Parathyroid adenoma (tissue), 2 donors: ENCODE results near the gene FBP1.

ENCODE experiments used
- H2AFZ ChIP-seq: fragments of 300-600 bp; sonication (generic); one replicate; pipeline ENCODE4 v1.7.0; 2017; ENCODE audit warnings: antibody characterized with exemption, mild to moderate bottlenecking
- H3K27ac ChIP-seq: fragments of 300-600 bp; sonication (generic); one replicate; pipeline ENCODE4 v1.7.0; 2017
- H3K27me3 ChIP-seq: fragments of 300-600 bp; sonication (generic); one replicate; pipeline ENCODE4 v1.7.0; 2017; ENCODE audit warnings: low read length; ENCODE audit not compliant: control insufficient read depth, insufficient read depth
- H3K36me3 ChIP-seq: fragments of 300-600 bp; sonication (generic); one replicate; pipeline ENCODE4 v1.7.0; 2017; ENCODE audit warnings: low read length; ENCODE audit not compliant: control insufficient read depth, insufficient read depth
- H3K4me1 ChIP-seq: fragments of 300-600 bp; sonication (generic); one replicate; pipeline ENCODE4 v1.7.0; 2017; ENCODE audit warnings: control low read depth
- H3K4me2 ChIP-seq: fragments of 300-600 bp; sonication (generic); one replicate; pipeline ENCODE4 v1.7.0; 2017; ENCODE audit warnings: low read length
- H3K4me3 ChIP-seq: fragments of 300-600 bp; sonication (generic); one replicate; pipeline ENCODE4 v1.7.0; 2017; ENCODE audit warnings: low read depth, low read length
- H3K79me2 ChIP-seq: fragments of 300-600 bp; sonication (generic); one replicate; pipeline ENCODE4 v1.7.0; 2017; ENCODE audit warnings: control low read depth
- H3K9ac ChIP-seq: fragments of 300-600 bp; sonication (generic); one replicate; pipeline ENCODE4 v1.7.0; 2017; ENCODE audit warnings: mild to moderate bottlenecking
- H3K9me3 ChIP-seq: fragments of 300-600 bp; sonication (generic); one replicate; pipeline ENCODE4 v1.7.0; 2017; ENCODE audit warnings: low read length; ENCODE audit not compliant: control insufficient read depth
- TF ChIP-seq, protein P1 (sequence below): fragments of 300-600 bp; sonication (generic); IDR thresholded peaks from one replicate; pipeline ENCODE4 v1.7.0; 2017; ENCODE audit warnings: antibody characterized with exemption, mild to moderate bottlenecking
- donor health status: primary hyperparathyroidism.

The FBP1 gene

DNA sequence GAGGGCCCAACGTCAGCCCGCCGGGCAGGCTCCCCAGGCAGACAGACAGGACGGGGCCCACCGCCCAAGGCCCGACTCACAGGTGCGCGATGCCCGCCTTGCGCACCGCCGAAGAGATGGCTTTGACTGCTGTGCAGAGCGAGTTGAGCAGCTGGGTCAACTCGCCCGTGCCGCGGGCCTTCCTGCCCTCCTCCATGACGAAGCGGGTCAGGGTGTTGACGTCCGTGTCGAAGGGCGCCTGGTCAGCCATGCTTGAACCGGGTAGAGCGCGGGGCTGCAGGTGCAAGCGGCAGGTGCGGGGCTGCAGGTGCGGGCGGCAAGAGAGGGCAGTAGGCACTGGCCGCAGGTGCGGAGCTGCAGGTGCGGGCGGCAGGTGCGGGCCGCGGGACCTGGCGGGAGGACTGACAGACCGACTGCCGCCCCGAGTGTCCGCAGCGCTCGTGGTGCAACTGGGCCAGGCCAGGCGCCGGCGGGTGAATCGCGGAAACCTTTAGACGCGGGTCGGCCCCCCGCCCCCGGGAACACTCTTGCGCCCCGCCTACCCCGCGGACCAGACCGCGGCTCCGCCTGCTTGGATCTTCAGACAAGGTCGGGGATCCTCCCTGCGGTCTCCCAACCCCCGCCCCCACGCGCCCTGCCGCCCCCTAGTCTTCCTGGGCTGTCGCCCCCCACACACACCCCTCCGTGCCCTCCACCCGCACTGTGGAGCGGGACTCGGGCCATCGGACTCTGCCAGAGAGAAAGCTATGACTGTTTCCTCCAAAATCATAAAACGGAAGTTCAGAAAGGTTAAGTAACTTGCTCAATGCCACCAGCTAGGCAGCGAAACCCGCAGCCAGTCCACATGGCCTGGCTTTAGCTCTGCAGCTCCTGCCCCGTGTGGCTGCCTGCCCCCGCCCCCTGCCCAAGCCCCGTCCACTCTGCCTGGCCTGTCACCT lies at the start of gene FBP1:
Gene FBP1 (minus strand): TSS at position 458 of the 938 bp plus-strand sequence. CDS start 208 bp downstream, at position 250.
- H3K27me3 ChIP-seq, result no peaks in the 10 kb centered on the region
- peaks cover 6% of the 10 kb centered on the region for H3K4me1 ChIP-seq
- peak within 1 kb of the TSS; percentile 74 for H3K4me2 ChIP-seq
- H3K79me2 ChIP-seq, result peaks cover 3% of the 10 kb centered on the region
- H3K27ac ChIP-seq, result peak within 1 kb of the TSS; percentile 86
- peak within 1 kb of the TSS; percentile 74 for H2AFZ ChIP-seq
- TF ChIP-seq, protein P1, sequence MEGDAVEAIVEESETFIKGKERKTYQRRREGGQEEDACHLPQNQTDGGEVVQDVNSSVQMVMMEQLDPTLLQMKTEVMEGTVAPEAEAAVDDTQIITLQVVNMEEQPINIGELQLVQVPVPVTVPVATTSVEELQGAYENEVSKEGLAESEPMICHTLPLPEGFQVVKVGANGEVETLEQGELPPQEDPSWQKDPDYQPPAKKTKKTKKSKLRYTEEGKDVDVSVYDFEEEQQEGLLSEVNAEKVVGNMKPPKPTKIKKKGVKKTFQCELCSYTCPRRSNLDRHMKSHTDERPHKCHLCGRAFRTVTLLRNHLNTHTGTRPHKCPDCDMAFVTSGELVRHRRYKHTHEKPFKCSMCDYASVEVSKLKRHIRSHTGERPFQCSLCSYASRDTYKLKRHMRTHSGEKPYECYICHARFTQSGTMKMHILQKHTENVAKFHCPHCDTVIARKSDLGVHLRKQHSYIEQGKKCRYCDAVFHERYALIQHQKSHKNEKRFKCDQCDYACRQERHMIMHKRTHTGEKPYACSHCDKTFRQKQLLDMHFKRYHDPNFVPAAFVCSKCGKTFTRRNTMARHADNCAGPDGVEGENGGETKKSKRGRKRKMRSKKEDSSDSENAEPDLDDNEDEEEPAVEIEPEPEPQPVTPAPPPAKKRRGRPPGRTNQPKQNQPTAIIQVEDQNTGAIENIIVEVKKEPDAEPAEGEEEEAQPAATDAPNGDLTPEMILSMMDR, result no peak
- H3K9ac ChIP-seq, result no peak within 1 kb of the TSS
- no peaks in the 10 kb centered on the region for H3K36me3 ChIP-seq
- H3K4me3 ChIP-seq, result peak within 1 kb of the TSS; percentile 60
- no peaks in the 10 kb centered on the region for H3K9me3 ChIP-seq

DNA sequence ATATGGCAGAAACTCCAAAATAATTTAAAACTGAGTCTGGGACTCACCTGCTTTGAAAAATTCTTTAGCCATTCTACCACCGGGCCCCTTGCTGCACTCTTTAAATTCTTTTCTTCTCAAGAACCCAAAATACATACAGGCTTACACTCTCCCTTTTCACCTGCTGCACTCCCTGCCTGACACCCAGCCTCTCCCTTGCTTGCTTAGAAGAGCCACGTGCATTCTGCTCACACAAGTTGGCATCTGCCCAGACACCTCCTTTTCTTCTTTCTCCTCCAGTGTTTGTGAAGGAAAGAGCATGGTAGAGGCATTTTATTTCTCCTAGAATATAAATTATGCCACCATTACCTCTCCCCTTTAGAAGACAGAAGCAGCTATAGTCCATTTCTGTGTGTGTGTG lies 48.1 kb upstream of the FBP1 start:
- TF ChIP-seq, protein P1, result no peak
- H3K4me3 ChIP-seq, result no peak overlapping the region

DNA sequence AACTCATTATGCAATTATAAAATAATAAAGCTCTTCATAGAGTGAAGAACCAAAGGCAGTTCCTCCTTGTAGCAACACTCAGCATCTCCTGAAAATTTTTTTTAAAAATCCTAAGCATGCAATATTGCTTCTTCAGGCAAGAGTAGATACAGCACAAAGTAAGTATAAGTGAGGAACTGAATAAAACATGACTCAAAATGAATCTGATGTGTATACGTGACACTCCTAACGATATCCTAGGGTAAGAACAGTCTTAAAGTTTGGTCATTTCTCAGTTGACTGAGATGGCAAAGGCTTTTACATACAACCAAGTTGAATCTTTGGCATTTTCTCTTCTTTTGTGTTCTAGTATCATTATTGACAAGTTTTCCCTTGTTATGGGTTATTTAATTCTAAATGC lies 46.0 kb upstream of the FBP1 start:
- no peaks in the 10 kb centered on the region for H3K4me1 ChIP-seq
- no peaks in the 10 kb centered on the region for H3K9me3 ChIP-seq
- TF ChIP-seq, protein P1, result no peak
- no peak overlapping the region for H3K27ac ChIP-seq
- H3K27me3 ChIP-seq, result no peaks in the 10 kb centered on the region
- no peak overlapping the region for H3K9ac ChIP-seq
- H3K4me2 ChIP-seq, result no peak overlapping the region
- H3K36me3 ChIP-seq, result no peaks in the 10 kb centered on the region
- no peaks in the 10 kb centered on the region for H3K79me2 ChIP-seq
- H2AFZ ChIP-seq, result no peak overlapping the region
- H3K4me3 ChIP-seq, result no peak overlapping the region

More for the DNA sequence above, 48.1 kb upstream of the FBP1 start:
- H3K79me2 ChIP-seq, result no peaks in the 10 kb centered on the region
- no peaks in the 10 kb centered on the region for H3K27me3 ChIP-seq
- H3K9me3 ChIP-seq, result no peaks in the 10 kb centered on the region
- no peak overlapping the region for H3K27ac ChIP-seq
- no peak overlapping the region for H3K4me2 ChIP-seq
- no peaks in the 10 kb centered on the region for H3K36me3 ChIP-seq
- H3K4me1 ChIP-seq, result no peaks in the 10 kb centered on the region
- H2AFZ ChIP-seq, result no peak overlapping the region
- no peak overlapping the region for H3K9ac ChIP-seq

DNA sequence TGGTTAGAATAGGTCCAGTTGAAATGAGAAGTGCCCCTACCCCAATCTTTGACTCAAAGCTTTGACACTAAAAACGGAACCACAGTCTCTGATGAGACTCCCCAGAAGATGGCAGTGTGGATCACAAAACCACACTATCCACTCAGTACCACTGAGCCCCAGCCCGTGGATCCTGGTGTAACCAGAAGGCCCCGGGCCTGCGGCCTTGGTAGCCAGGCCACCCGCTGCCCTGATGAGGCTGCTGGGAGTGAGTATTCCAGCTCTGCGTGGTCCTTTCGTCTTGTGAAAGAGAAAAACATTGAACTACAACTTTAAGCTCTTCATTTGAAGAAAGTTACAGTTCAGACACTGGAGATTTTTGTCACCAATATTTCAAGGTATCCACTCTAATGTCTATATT lies 42.2 kb upstream of the FBP1 start:
- Histone ChIP-seq H3K36me3 (no peaks in the 10 kb centered on the region), H3K9me3 (no peaks in the 10 kb centered on the region), H3K4me1 (no peaks in the 10 kb centered on the region), H3K27ac (no peak overlapping the region), H3K9ac (no peak overlapping the region), H3K27me3 (no peaks in the 10 kb centered on the region), H3K4me2 (no peak overlapping the region), H3K4me3 (no peak overlapping the region), H3K79me2 (no peaks in the 10 kb centered on the region), H2AFZ (peak overlapping the region; percentile 92)
- TF ChIP-seq, protein P1, result peak; percentile 60
